ENCODE data around the gene ABHD12.

GRCh38 chr20:25269833-25270170, 120.8 kb downstream of the ABHD12 start:
- no peak for TF ChIP-seq CTCF (conservative IDR thresholded peaks at IDR 0.05 in 1 of 2, IDR thresholded peaks at IDR 0.05 in 1 of 2; ENCODE audit: extremely low read depth in 1 of 2, insufficient read depth in 1 of 2, low read depth in 1 of 2, low read length in 2 of 2)
- no peak for TF ChIP-seq EZH2 (IDR thresholded peaks at IDR 0.05; ENCODE audit: borderline replicate concordance, low read length)

Measured in mammary epithelial cell (primary cell).